A549 (cell line): ENCODE results near the gene RLN2. TPM values are rescaled to one million over a fixed set of nuclear protein-coding genes. Genes with fewer than 3 reads are reported as not detected.
A peak's percentile ranks its signal among the peaks of the same experiment; 100 is the strongest.
"Not testable (repeated sequence)": the region's sequence is repeated elsewhere in the genome, so short reads cannot be mapped to it uniquely, and the experiment has no call there.

Experiments used
- ATAC-seq, 2 experiments: fragments of 200-7000 bp in 1 of 2; fragments of >200 bp in 1 of 2; cut with Nextera tagmentation in 1 of 2; cut with Tn5 transposase in 1 of 2; 3 replicates each; pipeline versions ENCODE4 v1.8.0 to v1.9.1; 2018 to 2020; ENCODE audit warnings: mild to moderate bottlenecking in 1 of 2, moderate library complexity in 1 of 2
- CTCF ChIA-PET: fragments of 300-600 bp; sonication (Branson Sonifier 250); formaldehyde crosslinking; extraction: SDS; loops from one replicate; lab custom pipeline; 2021; ENCODE audit warnings: antibody characterized with exemption, inconsistent platforms; lab: Yijun Ruan, JAX
- POLR2A ChIA-PET: fragments of 350-600 bp; formaldehyde crosslinking; extraction: SDS; loops from one replicate; lab custom pipeline; 2021; ENCODE audit warnings: antibody characterized with exemption, inconsistent platforms; lab: Yijun Ruan, JAX
- DNase-seq, 2 experiments: peaks; one replicate each; pipeline versions ENCODE4 v3.0.0 to v3.0.0-alpha.2; 2011 to 2016; ENCODE audit warnings: low read depth in 1 of 2, low spot score in 1 of 2
- FAIRE-seq: peaks from 2 replicates; lab custom pipeline; 2011; peaks lifted over from hg19 to GRCh38; lab: Jason Lieb, UNC
- H3K27ac ChIP-seq, 2 experiments: fragments of >200 bp; sonication (Bioruptor Twin); formaldehyde crosslinking; 3 replicates each; pipeline ENCODE4 v1.5.1; 2016 to 2017
- H3K4me1 ChIP-seq: fragments of >200 bp; sonication (Bioruptor Twin); formaldehyde crosslinking; 3 replicates; pipeline ENCODE4 v1.6.1; 2016
- H3K4me2 ChIP-seq: fragments of >200 bp; sonication (Bioruptor Twin); formaldehyde crosslinking; 3 replicates; pipeline ENCODE4 v1.6.1; 2016
- H3K4me3 ChIP-seq: fragments of >200 bp; sonication (Bioruptor Twin); formaldehyde crosslinking; 3 replicates; pipeline ENCODE4 v1.5.1; 2016
- H3K9me3 ChIP-seq: fragments of >200 bp; sonication (Bioruptor Twin); formaldehyde crosslinking; 3 replicates; pipeline ENCODE4 v1.6.1; 2016
- ATOH8 ChIP-seq: fragments of 250-450 bp; sonication (Bioruptor Pico); IDR thresholded peaks from 2 replicates; pipeline ENCODE4 v1.5.0; 2020; ENCODE audit warnings: low read depth, mild to moderate bottlenecking, moderate library complexity
- CBX8 ChIP-seq: fragments of 200-600 bp; sonication (generic); IDR thresholded peaks from 2 replicates; pipeline ENCODE4 v1.6.1; 2016
- CHD2 ChIP-seq: fragments of 150-350 bp; IDR thresholded peaks from 2 replicates; pipeline ENCODE4 v1.6.1; 2014; ENCODE audit warnings: low read length; ENCODE audit not compliant: partially characterized antibody
- EHF ChIP-seq: fragments of 250-450 bp; sonication (Bioruptor Pico); IDR thresholded peaks from 2 replicates; pipeline ENCODE4 v1.5.0; 2020; ENCODE audit warnings: mild to moderate bottlenecking
- JUN ChIP-seq, 2 experiments: fragments of >200 bp; sonication (Bioruptor Twin); formaldehyde crosslinking; IDR thresholded peaks; 2 replicates in 1 of 2; 3 replicates in 1 of 2; pipeline ENCODE4 v1.6.1; 2016 to 2017
- KDM1A ChIP-seq: fragments of 200-600 bp; sonication (generic); IDR thresholded peaks from 2 replicates; pipeline ENCODE4 v1.6.1; 2016; ENCODE audit warnings: low read depth, mild to moderate bottlenecking
- KDM5A ChIP-seq: fragments of 200-600 bp; sonication (generic); IDR thresholded peaks from 2 replicates; pipeline ENCODE4 v1.6.1; 2016; ENCODE audit warnings: antibody characterized with exemption, mild to moderate bottlenecking
- MAZ ChIP-seq: fragments of 150-350 bp; IDR thresholded peaks from 2 replicates; pipeline ENCODE4 v1.6.1; 2014; ENCODE audit warnings: antibody characterized with exemption, low read depth, low read length, borderline replicate concordance
- MYC ChIP-seq: IDR thresholded peaks from 2 replicates; pipeline ENCODE4 v1.6.1; 2012; ENCODE audit warnings: mild to moderate bottlenecking, inconsistent platforms, low read length, improper control_type of control experiment, borderline replicate concordance
- NPAS2 ChIP-seq: fragments of 250-450 bp; sonication (Bioruptor Pico); IDR thresholded peaks from 2 replicates; pipeline ENCODE4 v1.8.0; 2022; ENCODE audit warnings: mild to moderate bottlenecking, moderate library complexity, borderline replicate concordance
- NR3C1 ChIP-seq: fragments of >200 bp; sonication (Bioruptor Twin); formaldehyde crosslinking; IDR thresholded peaks from 3 replicates; pipeline ENCODE4 v1.6.1; 2017
- PHF8 ChIP-seq: fragments of 200-600 bp; sonication (generic); IDR thresholded peaks from 2 replicates; pipeline ENCODE4 v1.6.1; 2016; ENCODE audit warnings: low read depth, mild to moderate bottlenecking, antibody characterized with exemption, moderate library complexity, borderline replicate concordance
- RFX5 ChIP-seq: fragments of 450-650 bp; IDR thresholded peaks from 2 replicates; pipeline ENCODE4 v1.7.1; 2014; ENCODE audit warnings: antibody characterized with exemption, mild to moderate bottlenecking, moderate library complexity
- RNF2 ChIP-seq: fragments of 200-600 bp; sonication (generic); IDR thresholded peaks from 2 replicates; pipeline ENCODE4 v1.6.1; 2016; ENCODE audit warnings: low read depth, mild to moderate bottlenecking, antibody characterized with exemption, moderate library complexity, borderline replicate concordance
- SREBF2 ChIP-seq: fragments of 450-650 bp; IDR thresholded peaks from 2 replicates; pipeline ENCODE4 v1.6.1; 2014; ENCODE audit warnings: mild to moderate bottlenecking, moderate library complexity
- TFCP2L1 ChIP-seq: fragments of 250-450 bp; sonication (Bioruptor Pico); IDR thresholded peaks from 2 replicates; pipeline ENCODE4 v1.5.0; 2021; ENCODE audit warnings: mild to moderate bottlenecking
- TP53 ChIP-seq: fragments of 250-450 bp; sonication (Bioruptor Pico); IDR thresholded peaks from 2 replicates; pipeline ENCODE4 v1.5.0; 2021; ENCODE audit warnings: mild to moderate bottlenecking, moderate library complexity
- WGBS: methylation state at CpG from one replicate; pipeline ENCODE4 v1.1.6; 2017; ENCODE audit errors: missing lambda C conversion rate; 5-methylcytosine and 5-hydroxymethylcytosine counted together
- polyA minus RNA-seq: library from RNA; depleted of rRNA, polyadenylated mRNA; stranded (reverse); fragments of >200 nt; gene quantifications from 2 replicates; pipeline ENCODE4 v1.2.3, GENCODE V29; 2011; rRNA and poly(A)+ RNA removed
- polyA plus RNA-seq, 4 experiments: library from polyadenylated mRNA; depleted of rRNA in 3 of 4; stranded (reverse); fragments of >200 nt; fragmentation: RNase III in 1 of 4; extraction: RNeasy Plus Mini Kit Qiagen cat#74134 plus additional on column Dnase treatment in 1 of 4; gene quantifications; 2 replicates in 3 of 4; 3 replicates in 1 of 4; pipeline ENCODE4 v1.2.3, GENCODE V29; 2011 to 2017
- TF ChIP-seq, protein P1 (sequence below): IDR thresholded peaks from 2 replicates; pipeline ENCODE4 v1.6.1; 2012; ENCODE audit warnings: low read depth, borderline replicate concordance

The RLN2 gene
- polyA plus RNA-seq (2011; rRNA removed) (1.3 and 1.5 TPM in 2 replicates), polyA plus RNA-seq (2017; fragmentation: RNase III; extraction: RNeasy Plus Mini Kit Qiagen cat#74134 plus additional on column Dnase treatment) (0.34 to 0.66 TPM (median 0.38 TPM) in 3 replicates), polyA minus RNA-seq (not detected in 2 replicates)
- 0.14 and 0.19 TPM in 2 replicates for polyA plus RNA-seq (2012; cell fraction: cytosol; rRNA removed)
- 0.06 TPM in 1 of 2 replicates, not detected in the other for polyA plus RNA-seq (2012; cell fraction: nucleus; rRNA removed)

- peak; percentile 98 for FAIRE-seq
- ATAC-seq = peak; percentile 100
- POLR2A ChIA-PET, H3K4me3 ChIP-seq, H3K9me3 ChIP-seq, DNase-seq, H3K4me1 ChIP-seq, CTCF ChIA-PET, H3K27ac ChIP-seq: not testable (repeated sequence)
- H3K4me2 ChIP-seq = peak within 1 kb of the TSS; percentile 68
- WGBS = 29% methylated on average over 15 of the region's 50 CpGs
Observed at GRCh38 chr9:5303840-5304795, at the start of gene RLN2. Gene RLN2 (minus strand): TSS chr9:5304716. CDS start chr9:5304580, 136 bp downstream.

GRCh38 chr9:5354184-5354583 is 49.7 kb upstream of the RLN2 start:
- Histone ChIP-seq H3K4me1 (no peaks in the 10 kb centered on the region), H3K9me3 (peaks cover 11% of the 10 kb centered on the region; the same call in 2 of the 3 replicates), H3K4me2 (no peak overlapping the region), H3K27ac (no peak overlapping the region), H3K4me3 (no peak overlapping the region)
- ATAC-seq (no peak), FAIRE-seq (no peak), DNase-seq (no peak)
- ChIA-PET CTCF (no interaction called here), POLR2A (no interaction called here)
- WGBS = 69% methylated on average over 2 of the region's 2 CpGs
- no peak for TF ChIP-seq EHF (CRISPR knock-in tag)
- TF ChIP-seq ATOH8 (CRISPR knock-in tag) = no peak
- TF ChIP-seq RFX5 = no peak
- TF ChIP-seq RNF2 = no peak
- TF ChIP-seq MAZ = no peak
- no peak for TF ChIP-seq CHD2
- TF ChIP-seq NR3C1 = no peak
- no peak for TF ChIP-seq MYC

GRCh38 chr9:5352637-5353248 is 48.2 kb upstream of the RLN2 start:
- DNase-seq = no peak
- H3K9me3 ChIP-seq = peaks cover 12% of the 10 kb centered on the region; the same call in 2 of the 3 replicates
- H3K4me3 ChIP-seq = no peak overlapping the region
- WGBS = 9% methylated on average over 1 of the region's 1 CpG
- FAIRE-seq = no peak
- no peak overlapping the region for H3K27ac ChIP-seq
- no peak for ATAC-seq
- ChIA-PET POLR2A (no interaction called here), CTCF (interaction anchor here (0.5 to 2.1 kb wide), 3 partner anchors 66 to 178 kb away, joined by 3 to 6 read pairs (median 3); no protein-coding TSS in a partner anchor)
- no peak for TF ChIP-seq KDM1A
- no peak for TF ChIP-seq JUN (IDR thresholded peaks at IDR 0.05)
- TF ChIP-seq, protein P1, sequence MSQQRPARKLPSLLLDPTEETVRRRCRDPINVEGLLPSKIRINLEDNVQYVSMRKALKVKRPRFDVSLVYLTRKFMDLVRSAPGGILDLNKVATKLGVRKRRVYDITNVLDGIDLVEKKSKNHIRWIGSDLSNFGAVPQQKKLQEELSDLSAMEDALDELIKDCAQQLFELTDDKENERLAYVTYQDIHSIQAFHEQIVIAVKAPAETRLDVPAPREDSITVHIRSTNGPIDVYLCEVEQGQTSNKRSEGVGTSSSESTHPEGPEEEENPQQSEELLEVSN = no peak
- TF ChIP-seq PHF8 = no peak
- no peak for TF ChIP-seq TFCP2L1 (CRISPR knock-in tag)
- TF ChIP-seq CBX8 = no peak
- TF ChIP-seq MYC = no peak
- no peak for TF ChIP-seq NPAS2 (CRISPR knock-in tag)
- no peak for TF ChIP-seq SREBF2
- TF ChIP-seq TP53 (CRISPR knock-in tag) = no peak
- no peak for TF ChIP-seq KDM5A
- no peaks in the 10 kb centered on the region for H3K4me1 ChIP-seq
- H3K4me2 ChIP-seq = no peak overlapping the region

GRCh38 chr9:5338992-5339981 is 34.8 kb upstream of the RLN2 start, which contains the start of gene RLN1:
Gene RLN1 (minus strand): TSS chr9:5339876. CDS start chr9:5339746, 130 bp downstream.
- H3K4me3 ChIP-seq, CTCF ChIA-PET, H3K4me1 ChIP-seq, H3K27ac ChIP-seq, H3K9me3 ChIP-seq, DNase-seq, POLR2A ChIA-PET: not testable (repeated sequence)
- WGBS = 17% methylated on average over 13 of the region's 50 CpGs
- peak within 1 kb of the TSS; percentile 32 for H3K4me2 ChIP-seq
- FAIRE-seq (peak; percentile 98), ATAC-seq (peak; percentile 100)
